Activated CD8-positive, alpha-beta memory T cell treated with anti-CD3 and anti-CD28 coated beads for 24 hours (primary cell): ENCODE measurements around the gene DPYSL4.

Source experiments
- DNase-seq: peaks from one replicate; pipeline ENCODE4 v3.0.0-alpha.2; 2020

The DPYSL4 gene

DNA sequence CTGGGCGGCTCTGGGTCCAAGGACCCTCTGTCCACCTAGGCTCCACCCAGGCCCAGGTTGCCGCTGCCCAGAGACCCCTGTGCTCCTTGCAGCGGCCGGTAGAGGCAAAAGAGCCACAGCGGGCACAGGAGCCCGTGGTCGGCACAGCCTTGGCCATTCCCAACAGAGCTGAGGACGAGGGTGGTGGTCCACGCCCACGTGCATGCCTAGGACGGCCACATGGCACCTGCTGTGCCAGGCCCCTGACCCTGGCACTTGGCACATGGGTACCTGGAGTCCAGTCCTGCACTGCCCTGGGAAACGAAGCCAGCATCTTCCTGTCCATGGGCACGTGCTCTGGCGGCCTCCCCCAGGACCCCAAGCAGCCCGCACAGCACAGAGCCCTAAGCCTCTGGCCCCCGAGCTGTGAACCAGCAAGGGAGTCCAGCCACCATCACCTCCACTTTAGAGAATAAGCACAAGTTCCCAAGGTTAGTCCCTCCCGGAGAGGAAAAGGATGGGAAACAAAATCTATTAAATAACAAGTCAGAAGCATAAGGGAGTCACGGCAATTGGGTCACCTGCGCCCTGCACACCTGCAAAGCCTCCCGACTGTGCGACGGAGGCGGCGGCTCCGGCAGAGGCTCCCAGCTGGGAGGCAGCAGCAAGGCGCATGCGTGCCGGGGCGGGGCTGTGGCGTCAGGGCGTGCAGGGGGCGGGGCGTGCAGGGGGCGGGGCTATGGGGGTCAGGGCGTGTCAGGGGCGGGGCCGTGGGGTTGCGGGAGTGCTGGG, 61.9 kb downstream of the DPYSL4 start:
- peak; percentile 67 for DNase-seq

- no peak for DNase-seq
Measured at GRCh38 chr10:132249226-132249724, 62.5 kb downstream of the DPYSL4 start.

DNA sequence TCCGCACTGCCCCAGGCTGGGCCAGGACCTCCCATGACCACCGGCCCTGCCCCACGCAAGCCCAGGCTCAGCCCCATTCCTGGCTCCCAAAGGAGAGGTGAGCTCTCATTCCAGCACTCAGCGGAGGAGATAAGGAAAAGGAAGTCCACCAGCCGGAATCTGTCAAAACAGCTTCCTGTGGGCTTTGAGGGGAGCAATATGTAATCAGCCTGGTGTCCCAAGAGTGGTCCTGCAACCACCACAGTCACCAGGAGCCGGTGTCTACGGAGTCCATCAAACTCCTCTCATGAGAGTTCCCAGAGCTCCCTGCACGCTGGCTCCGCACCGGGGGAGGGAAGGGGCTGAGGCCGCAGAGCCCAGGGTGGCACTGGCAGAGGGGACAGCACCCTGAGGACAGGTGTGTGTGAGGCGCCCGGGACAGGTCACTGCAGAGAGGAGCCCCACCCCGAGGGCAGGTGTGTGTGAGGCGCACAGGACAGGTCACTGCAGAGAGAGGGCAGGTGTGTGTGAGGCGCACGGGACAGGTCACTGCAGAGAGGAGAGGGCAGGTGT, 63.2 kb downstream of the DPYSL4 start:
- no peak for DNase-seq

DNA sequence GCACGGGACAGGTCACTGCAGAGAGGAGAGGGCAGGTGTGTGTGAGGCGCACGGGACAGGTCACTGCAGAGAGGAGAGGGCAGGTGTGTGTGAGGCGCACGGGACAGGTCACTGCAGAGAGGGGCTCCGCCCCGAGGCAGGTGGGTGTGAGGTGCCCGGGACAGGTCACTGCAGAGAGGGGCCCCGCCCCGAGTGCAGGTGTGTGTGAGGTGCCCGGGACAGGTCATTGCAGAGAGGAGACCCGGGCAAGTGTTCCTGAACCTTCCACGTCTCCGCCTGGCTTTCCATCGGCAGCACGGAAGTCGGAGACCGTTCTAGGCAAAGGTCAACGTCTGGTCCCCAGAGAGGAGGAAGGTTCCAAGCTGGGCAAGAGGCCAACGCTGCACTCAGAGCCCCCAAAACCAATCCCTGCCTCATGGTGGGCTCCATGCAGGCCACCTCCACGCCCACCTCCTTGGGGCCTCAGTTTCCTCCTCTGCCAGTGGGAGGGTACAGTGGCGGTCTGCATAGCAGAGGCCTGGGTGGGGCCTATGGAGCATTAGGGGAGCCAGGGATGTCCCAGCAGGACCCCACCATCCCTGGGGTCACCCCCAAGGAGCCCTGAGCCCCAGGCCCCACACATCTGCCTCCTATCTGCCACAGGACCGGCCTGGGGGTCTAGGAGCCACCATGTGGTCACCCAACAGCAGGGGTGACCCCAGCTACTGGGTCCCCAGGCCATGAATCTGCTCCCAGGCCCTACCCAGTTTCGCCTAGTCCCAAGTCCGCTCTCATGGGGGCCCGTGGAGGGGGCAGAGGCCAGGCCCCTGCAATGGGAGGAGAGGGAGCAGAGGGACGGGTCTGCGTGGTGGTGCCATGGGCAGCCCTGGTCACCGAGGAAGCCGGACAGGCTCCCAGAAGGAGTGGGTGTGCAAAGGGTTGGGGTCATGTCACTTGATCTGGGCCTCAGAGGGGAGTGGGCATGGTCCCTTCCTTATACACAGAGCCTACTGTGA, 64.0 kb downstream of the DPYSL4 start:
- DNase-seq = no peak

GRCh38 chr10:132251928-132252327, 65.2 kb downstream of the DPYSL4 start:
- no peak for DNase-seq

DNA sequence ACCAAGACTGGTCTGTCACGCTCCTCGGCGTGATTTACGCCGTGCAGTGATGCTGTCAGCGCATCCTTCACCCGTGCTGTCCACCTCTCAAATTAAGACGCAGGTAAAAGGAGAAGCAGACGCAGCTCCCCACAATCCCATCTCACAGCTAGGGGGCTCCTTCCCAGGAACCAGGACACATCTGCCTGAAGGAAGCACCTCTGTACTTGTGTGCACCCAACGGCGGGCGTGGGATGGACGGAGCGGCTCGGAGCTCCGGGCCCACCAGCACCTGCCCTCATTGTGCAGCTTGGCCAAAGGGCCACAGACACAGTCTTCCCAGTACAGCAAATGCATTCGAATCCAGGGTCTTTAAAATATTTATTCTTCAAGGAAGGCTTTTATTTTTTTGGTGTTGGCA, 65.7 kb downstream of the DPYSL4 start:
- DNase-seq = no peak

DNA sequence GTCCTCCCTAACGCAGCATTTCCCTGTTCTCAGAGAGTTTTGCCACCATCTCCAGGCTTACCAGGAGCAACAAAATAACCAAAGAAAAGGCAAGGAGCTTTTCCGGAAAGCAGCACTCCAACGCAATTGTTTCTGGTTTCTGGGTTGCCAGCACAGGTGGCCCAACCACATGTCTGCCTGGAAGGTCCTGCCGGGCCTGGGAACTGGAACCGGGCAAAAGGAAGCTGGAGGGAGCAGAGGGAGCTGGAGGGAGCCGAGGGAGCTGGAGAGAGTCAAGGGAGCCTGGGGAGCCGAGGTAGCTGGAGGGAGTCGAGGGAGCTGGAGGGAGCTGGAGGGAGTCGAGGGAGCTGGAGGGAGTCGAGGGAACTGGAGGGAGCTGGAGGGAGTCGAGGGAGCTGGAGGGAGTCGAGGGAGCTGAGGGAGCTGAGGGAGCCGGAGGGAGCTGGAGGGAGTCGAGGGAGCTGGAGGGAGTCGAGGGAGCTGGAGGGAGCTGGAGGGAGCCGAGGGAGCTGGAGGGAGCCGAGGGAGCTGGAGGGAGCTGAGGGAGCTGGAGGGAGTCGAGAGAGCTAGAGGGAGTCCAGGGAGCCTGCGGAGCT, 66.4 kb downstream of the DPYSL4 start:
- DNase-seq = no peak

GRCh38 chr10:132254841-132255240, 68.1 kb downstream of the DPYSL4 start:
- DNase-seq = no peak
